Right lobe of liver (tissue), 4 donors: Measurements from ENCODE around the gene IFT43.

Source experiments
- CTCF ChIP-seq, 4 donors: fragments of 200-600 bp in 3 of 4; fragments of 450-650 bp in 1 of 4; IDR thresholded peaks; one replicate each; pipeline versions ENCODE4 v1.5.1 to v1.8.0; 2016 to 2022; ENCODE audit warnings: antibody characterized with exemption in 4 of 4, mild to moderate bottlenecking in 2 of 4
- POLR2A ChIP-seq: fragments of 450-650 bp; IDR thresholded peaks from one replicate; pipeline ENCODE4 v1.6.1; 2017; ENCODE audit warnings: antibody characterized with exemption, mild to moderate bottlenecking
- donor health status: DM: no; HTN: no; CAD: no.
- donor health status: DM: no; HTN: no; CAD: no.
- donor health status: DM: no; HTN: yes; CAD: no.

- TF ChIP-seq CTCF (IDR thresholded peaks at IDR 0.05) (no peak), POLR2A (no peak)
Observed at GRCh38 chr14:76007852-76008251, 22.3 kb downstream of the IFT43 start.
